K562 (cell line): ENCODE results near the gene RGS14. TPM values are rescaled to one million over a fixed set of nuclear protein-coding genes. Genes with fewer than 3 reads are reported as not detected.

Experiments used
- CBX5 ChIP-seq: IDR thresholded peaks from 2 replicates; pipeline ENCODE4 v1.6.1; 2014; ENCODE audit warnings: low read depth, borderline replicate concordance
- CLOCK ChIP-seq: fragments of 250-450 bp; sonication (Bioruptor Pico); IDR thresholded peaks from 2 replicates; pipeline ENCODE4 v1.4.0; 2020; ENCODE audit warnings: mild to moderate bottlenecking, moderate library complexity, borderline replicate concordance
- GTF2B ChIP-seq: IDR thresholded peaks from 2 replicates; pipeline ENCODE4 v1.6.1; 2011; ENCODE audit not compliant: insufficient read length; ENCODE audit errors: extremely low read depth
- GTF2F1 ChIP-seq: IDR thresholded peaks from 2 replicates; pipeline ENCODE4 v1.6.1; 2011; ENCODE audit warnings: low read depth, low read length, improper control_type of control experiment
- HNRNPLL ChIP-seq: fragments of 200-400 bp; formaldehyde crosslinking; IDR thresholded peaks from 2 replicates; pipeline ENCODE4 v1.6.1; 2017; ENCODE audit warnings: low read length, low read depth, mild to moderate bottlenecking; ENCODE audit not compliant: poor library complexity, severe bottlenecking
- MAFG ChIP-seq: fragments of 450-650 bp; conservative IDR thresholded peaks from 2 replicates; pipeline ENCODE4 v1.6.1; 2016; ENCODE audit warnings: missing genetic modification characterization, missing compliant biosample characterization
- MXD1 ChIP-seq: fragments of 250-450 bp; sonication (Bioruptor Pico); IDR thresholded peaks from 2 replicates; pipeline ENCODE4 v1.8.0; 2021; ENCODE audit warnings: borderline replicate concordance, mild to moderate bottlenecking, moderate library complexity; ENCODE audit not compliant: poor library complexity, severe bottlenecking
- PRDM10 ChIP-seq: fragments of 450-650 bp; IDR thresholded peaks from 2 replicates; pipeline ENCODE4 v1.6.1; 2018; ENCODE audit not compliant: partially characterized antibody
- SMAD1 ChIP-seq: fragments of 150-350 bp; IDR thresholded peaks from 2 replicates; pipeline ENCODE4 v1.6.1; 2014; ENCODE audit warnings: low read length, low read depth; ENCODE audit not compliant: partially characterized antibody
- XRCC4 ChIP-seq: IDR thresholded peaks from one replicate; pipeline ENCODE4 v1.6.1; 2011; ENCODE audit not compliant: insufficient read depth, insufficient read length; ENCODE audit errors: extremely low read depth
- ZBTB2 ChIP-seq: fragments of 450-650 bp; IDR thresholded peaks from 2 replicates; pipeline ENCODE4 v1.6.1; 2016; ENCODE audit warnings: antibody characterized with exemption
- ZNF165 ChIP-seq: fragments of 250-450 bp; sonication (Bioruptor Pico); IDR thresholded peaks from 2 replicates; pipeline ENCODE4 v1.4.0; 2020; ENCODE audit warnings: borderline replicate concordance
- ZNF184 ChIP-seq: sonication (generic); formaldehyde crosslinking; IDR thresholded peaks from 2 replicates; pipeline ENCODE4 v1.5.0; 2020; ENCODE audit warnings: missing genetic modification reagents
- ZNF277 ChIP-seq: fragments of 250-450 bp; sonication (Bioruptor Pico); IDR thresholded peaks from 2 replicates; pipeline ENCODE4 v1.8.0; 2022; ENCODE audit warnings: inconsistent platforms, mild to moderate bottlenecking, moderate library complexity, borderline replicate concordance
- ZNF384 ChIP-seq: IDR thresholded peaks from 2 replicates; pipeline ENCODE4 v1.6.1; 2012; ENCODE audit warnings: low read depth, low read length, improper control_type of control experiment
- polyA plus RNA-seq, 8 experiments: library from polyadenylated mRNA; depleted of rRNA in 4 of 8; stranded (reverse) in 5 of 8; unstranded in 3 of 8; fragments of >200 nt; fragmentation: Nextera tagmentation in 2 of 8; fragmentation: Illumina TruSeq in 1 of 8; extraction: Ambion mirVana in 2 of 8; extraction: Trizol in 1 of 8; gene quantifications; 2 replicates each; pipeline versions ENCODE4 v1.2.1 to v1.2.3, GENCODE V29; 2011 to 2014; ENCODE audit warnings: inconsistent platforms in 1 of 8, missing spikeins in 1 of 8
- total RNA-seq, 7 experiments: library from RNA; depleted of rRNA in 6 of 7; stranded (reverse); fragments of >200 nt in 6 of 7; fragmentation: Illumina TruSeq in 2 of 7; extraction: Trizol in 2 of 7; gene quantifications; 2 replicates each; pipeline versions ENCODE4 v1.2.1 to v1.2.3, GENCODE V29; 2011 to 2021; ENCODE audit warnings: low replicate concordance in 1 of 7

RGS14 gene
- total and polyA plus RNA-seq, 9 of the 15 experiments (the other 6 are each of a cell fraction or from before 2014, with no cell fraction given) = 0.28 to 75.9 (median 34.5) TPM

- TF ChIP-seq PRDM10 = no peak
- no peak for TF ChIP-seq ZNF277 (CRISPR knock-in tag)
- peak; percentile 97 for TF ChIP-seq MXD1 (CRISPR knock-in tag)
- TF ChIP-seq CBX5 = no peak
- no peak for TF ChIP-seq ZNF184 (CRISPR knock-in tag)
- TF ChIP-seq ZBTB2 = peak; percentile 82; the same call in 1 of the 2 replicates
- no peak for TF ChIP-seq SMAD1
- no peak for TF ChIP-seq XRCC4
- no peak for TF ChIP-seq ZNF165
- no peak for TF ChIP-seq MAFG (tag)
- no peak for TF ChIP-seq ZNF384
- no peak for TF ChIP-seq GTF2F1
- TF ChIP-seq GTF2B = no peak
- TF ChIP-seq CLOCK = no peak
- TF ChIP-seq HNRNPLL = no peak
These were observed 45.7 kb upstream of the RGS14 start, which contains the start of gene MXD3 (continued) for GRCh38 chr5:177311723-177312648.
